NT2/D1 (cell line): ENCODE measurements around the gene PDHB.

Source experiments
- SUZ12 ChIP-seq: IDR thresholded peaks from 2 replicates; pipeline ENCODE4 v1.6.1; 2011; ENCODE audit not compliant: insufficient read length, insufficient read depth; ENCODE audit errors: extremely low read depth
- YY1 ChIP-seq: IDR thresholded peaks from 2 replicates; pipeline ENCODE4 v1.6.1; 2011; ENCODE audit not compliant: insufficient read length, insufficient read depth
- ZNF274 ChIP-seq: IDR thresholded peaks from 2 replicates; pipeline ENCODE4 v1.6.1; 2011; ENCODE audit warnings: mild to moderate bottlenecking, low read depth, low read length

GRCh38 chr3:58387650-58388546 lies 45.7 kb downstream of the PDHB start:
- no peak for TF ChIP-seq YY1
- TF ChIP-seq ZNF274: no peak
- no peak for TF ChIP-seq SUZ12
